GM19468 (cell line): ENCODE measurements around the gene XYLT1.
"Not testable (repeated sequence)": the region's sequence is repeated elsewhere in the genome, so short reads cannot be mapped to it uniquely, and the experiment has no call there.

Source experiments
- ATAC-seq: cut with Tn5 transposase; IDR thresholded peaks from one replicate; pipeline ENCODE4 v1.9.1; 2021; ENCODE audit warnings: mild to moderate bottlenecking, moderate library complexity, moderate number of reproducible peaks; ENCODE audit not compliant: unreplicated experiment; ENCODE audit errors: extremely low read depth

XYLT1 gene

GRCh38 chr16:17493012-17493411, 22.3 kb upstream of the XYLT1 start:
- ATAC-seq, result no peak

GRCh38 chr16:17491140-17491662, 20.4 kb upstream of the XYLT1 start:
- no peak for ATAC-seq

DNA sequence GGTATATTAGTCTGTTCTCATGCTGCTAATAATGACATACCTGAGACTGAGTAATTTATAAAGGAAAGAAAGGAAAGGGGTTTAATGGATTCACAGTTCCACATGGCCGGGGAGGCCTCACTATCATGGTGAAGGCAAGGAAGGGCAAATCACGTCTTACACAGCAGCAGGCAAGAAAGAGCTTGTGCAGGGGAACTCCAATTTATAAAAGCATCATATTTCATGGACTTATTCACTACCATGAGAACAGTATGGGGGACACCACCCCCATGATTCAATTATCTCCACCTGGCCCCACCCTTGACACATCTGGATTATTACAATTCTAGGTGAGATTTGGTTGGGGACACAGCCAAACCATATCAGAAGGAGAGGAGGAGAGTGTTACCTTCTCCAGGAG, 17.7 kb upstream of the XYLT1 start:
- no peak for ATAC-seq

- no peak for ATAC-seq
Measured at GRCh38 chr16:17483351-17483750, 12.6 kb upstream of the XYLT1 start.

GRCh38 chr16:17482341-17482740, 11.6 kb upstream of the XYLT1 start:
- ATAC-seq, result not testable (repeated sequence)

GRCh38 chr16:17481736-17482135, 11.0 kb upstream of the XYLT1 start:
- no peak for ATAC-seq

- ATAC-seq, result not testable (repeated sequence)
Measured at GRCh38 chr16:17477260-17477545, 6.4 kb upstream of the XYLT1 start.

GRCh38 chr16:17476414-17477259, 5.9 kb upstream of the XYLT1 start:
- ATAC-seq, result no peak

DNA sequence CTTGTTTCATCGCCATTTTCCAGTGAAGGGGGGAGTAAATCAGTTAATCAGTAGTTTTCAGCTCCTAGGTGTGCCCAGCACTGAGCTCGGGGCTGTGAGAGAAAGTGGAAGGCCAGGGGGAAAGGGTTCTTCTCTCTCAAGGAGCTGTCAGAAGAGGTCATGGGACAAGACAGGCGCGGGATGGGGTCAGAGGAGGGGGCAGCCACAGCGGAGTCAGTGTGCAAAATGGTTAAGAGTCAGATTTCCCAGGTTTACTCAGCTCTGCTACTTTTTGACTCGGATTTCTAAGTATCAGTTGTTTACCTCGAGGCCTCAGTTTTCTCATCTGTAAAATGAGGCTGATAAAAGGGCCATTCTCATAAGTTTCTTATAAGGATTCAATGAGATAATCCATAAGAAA, 4.3 kb upstream of the XYLT1 start:
- no peak for ATAC-seq

DNA sequence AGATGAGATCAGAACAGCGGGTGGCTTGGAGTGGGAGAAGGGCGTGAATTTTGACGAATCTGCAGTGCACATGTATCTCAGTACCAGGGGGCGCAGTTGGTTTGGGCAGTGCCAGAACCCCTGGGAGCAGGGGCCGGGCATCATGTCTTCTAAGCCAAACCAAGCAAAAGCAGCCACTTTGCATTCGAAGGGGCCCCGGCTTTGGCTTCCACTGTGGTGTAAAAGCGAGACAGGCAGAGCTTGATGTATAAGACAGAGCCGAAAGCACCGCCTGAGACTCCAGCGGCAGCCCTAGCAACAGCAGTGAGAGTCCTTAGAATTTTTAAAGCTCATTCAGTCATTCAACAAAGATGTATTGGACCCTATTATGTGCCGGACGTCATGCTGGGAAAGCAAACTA, 3.8 kb upstream of the XYLT1 start:
- no peak for ATAC-seq

GRCh38 chr16:17474037-17474436, 3.3 kb upstream of the XYLT1 start:
- no peak for ATAC-seq

DNA sequence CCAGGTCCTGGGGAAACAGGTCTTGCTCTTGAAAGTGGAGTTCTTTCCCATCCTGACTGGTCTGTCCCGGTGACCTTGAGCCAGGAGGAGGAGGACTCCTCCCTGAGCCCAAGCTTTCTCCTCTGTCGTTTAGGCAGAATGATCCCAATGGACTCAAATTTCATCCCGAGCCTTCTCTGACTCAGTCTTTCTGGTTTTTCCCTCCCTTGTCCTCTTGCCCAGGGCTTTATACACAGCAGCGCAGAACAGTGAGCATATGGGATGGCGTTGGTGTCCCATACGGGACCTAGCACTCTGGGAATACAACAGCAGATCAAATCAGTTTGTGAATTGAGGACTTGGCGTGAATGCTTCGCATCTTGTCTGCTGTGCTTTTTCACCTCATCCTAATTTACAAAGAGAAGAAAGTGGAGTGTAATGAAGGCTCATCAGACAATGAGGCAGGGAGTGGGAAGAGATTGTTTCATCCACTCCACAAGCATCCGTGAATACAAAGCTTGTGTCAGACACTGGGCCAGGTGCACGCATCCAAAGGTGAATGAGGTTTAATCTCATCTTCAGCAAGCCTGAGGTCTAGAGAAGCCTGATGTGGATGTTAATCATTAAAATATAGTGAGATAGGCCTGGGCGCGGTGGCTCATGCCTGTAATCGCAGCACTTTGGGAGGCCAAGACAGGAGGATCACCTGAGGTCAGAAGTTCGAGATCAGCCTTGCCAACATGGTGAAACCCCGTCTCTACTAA, 1.1 kb upstream of the XYLT1 start:
- no peak for ATAC-seq

DNA sequence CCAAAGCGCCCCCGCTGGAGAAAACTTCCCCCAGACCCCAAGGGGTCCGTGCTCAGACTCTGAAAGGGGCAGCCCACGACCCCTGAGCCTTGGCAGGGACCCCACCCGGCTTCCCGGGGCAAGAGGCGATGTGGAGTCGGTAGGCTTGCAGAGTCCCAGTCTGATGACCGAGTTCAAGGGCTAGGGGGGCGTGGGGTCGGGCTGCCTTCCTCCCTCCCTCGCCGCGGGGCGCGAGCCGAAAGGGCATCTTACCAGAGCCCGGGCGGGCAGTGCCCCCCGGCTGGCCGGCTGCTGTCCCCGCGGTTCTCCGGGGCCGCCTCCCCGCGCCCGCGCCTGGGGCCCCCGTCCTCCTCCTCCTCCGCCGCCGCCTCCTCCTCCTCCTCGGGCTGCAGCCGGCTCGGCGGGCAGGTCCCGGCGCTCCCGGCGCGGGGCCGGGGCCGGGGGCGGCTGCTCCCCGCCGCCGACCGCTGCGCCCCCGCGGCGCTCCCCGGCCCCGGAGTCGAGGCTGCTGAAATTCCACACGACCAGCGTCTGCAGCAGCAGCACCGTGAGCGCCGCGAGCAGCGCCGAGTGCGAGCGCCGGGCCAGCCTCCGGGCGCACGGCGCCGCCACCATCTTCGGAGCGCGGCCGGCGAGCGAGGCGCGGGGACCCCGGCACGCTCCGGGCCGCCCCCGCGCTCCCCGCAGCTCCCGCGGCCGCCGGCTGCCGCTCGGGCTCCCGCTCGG, 415 bp downstream of the XYLT1 start:
- no peak for ATAC-seq

DNA sequence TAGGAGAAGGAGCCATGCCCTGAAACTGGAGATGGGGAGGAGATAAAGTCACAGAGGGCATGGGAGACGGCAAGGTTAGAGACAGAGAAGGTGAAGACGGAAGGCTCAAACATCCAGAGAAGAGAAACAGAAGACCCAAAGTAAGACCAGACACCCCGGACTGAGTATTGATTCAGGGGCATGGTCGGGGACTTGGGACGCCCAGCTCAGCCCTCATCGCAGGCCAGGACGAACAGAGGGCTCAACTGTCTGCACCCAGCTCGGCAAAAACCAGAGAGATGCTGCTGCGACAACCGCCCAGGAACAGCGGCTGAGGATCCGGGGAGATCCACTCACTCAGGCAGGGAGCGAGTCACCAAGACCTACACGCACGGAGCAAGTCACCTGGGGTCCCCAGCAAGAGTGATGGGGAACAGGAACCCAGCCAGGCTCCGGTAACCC, 999 bp downstream of the XYLT1 start:
- ATAC-seq, result no peak

DNA sequence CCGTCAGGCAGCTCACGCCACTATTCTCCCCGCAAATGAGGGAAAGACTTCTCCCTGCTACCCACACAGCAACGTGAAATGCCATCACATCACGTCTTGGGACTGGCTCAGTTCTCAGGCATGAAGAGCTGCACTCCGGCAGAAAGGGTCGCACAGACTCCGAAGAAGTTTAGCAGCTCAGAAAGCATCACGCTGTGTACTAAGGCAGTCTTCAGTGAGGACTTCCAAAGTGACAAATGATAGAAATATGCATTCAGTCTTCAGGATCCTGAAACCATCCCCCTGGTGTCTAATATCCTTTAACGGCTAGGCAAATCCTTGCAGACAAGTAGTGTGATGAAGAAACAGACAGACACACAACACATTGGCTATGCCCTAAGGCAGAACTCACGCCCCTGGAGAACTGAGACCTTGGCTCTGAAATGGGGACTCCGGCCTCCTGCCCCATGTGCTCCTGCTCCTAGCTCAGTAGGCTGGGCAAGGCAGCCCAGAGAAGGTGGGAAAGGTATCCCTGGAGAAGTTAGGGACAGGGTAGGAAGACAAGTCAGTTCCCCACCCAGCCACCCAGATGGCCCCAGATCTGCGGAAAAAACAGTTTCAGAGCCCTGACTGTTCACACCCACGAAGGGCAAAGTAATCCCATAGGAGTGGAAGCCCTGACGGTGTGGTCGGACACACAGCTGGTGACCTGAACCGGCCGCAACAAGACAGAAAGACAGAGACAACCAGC, 1.6 kb downstream of the XYLT1 start:
- ATAC-seq, result no peak

- ATAC-seq, result no peak
Measured at GRCh38 chr16:17468611-17469010, 2.1 kb downstream of the XYLT1 start.

DNA sequence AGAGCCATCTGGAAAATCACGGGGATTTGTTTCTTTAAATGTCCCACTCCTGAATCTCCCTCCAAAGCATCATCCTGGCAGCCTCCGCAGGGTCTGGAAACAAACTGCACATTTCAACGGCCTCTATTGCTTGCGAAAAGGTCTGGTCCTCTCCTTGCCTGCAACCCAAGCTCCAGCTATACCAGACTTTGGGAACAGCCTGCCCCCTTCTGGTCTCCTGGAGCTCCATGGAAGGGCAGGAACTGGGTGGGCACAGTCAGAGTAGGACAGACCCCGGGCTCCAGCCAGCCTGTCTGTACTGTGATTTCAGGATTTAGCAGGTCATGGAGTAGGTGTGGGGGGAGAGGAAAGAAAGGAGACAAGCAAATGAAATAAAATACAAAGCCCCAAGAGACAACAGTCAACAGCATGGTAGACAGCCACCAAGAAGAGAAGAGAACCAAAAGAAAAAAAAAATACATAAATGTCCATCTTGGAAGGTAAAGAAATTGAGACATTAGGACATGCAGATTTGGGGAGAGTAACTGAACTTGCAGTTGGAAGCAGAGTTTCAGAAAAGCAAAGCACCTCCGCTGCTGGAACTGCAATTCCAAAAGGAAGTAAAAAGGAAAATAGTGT, 2.7 kb downstream of the XYLT1 start:
- ATAC-seq, result no peak

- ATAC-seq, result no peak
Measured at GRCh38 chr16:17466876-17467275, 3.9 kb downstream of the XYLT1 start.

GRCh38 chr16:17465460-17465859, 5.3 kb downstream of the XYLT1 start:
- no peak for ATAC-seq

- ATAC-seq, result no peak
Measured at GRCh38 chr16:17463335-17463734, 7.4 kb downstream of the XYLT1 start.
